CMK (cell line): ENCODE results near the gene PPM1D.
"Not testable (repeated sequence)": the region's sequence is repeated elsewhere in the genome, so short reads cannot be mapped to it uniquely, and the experiment has no call there.

ENCODE experiments used
- DNase-seq: peaks from one replicate; pipeline ENCODE4 v3.0.0-alpha.2; 2010; ENCODE audit warnings: low read depth

PPM1D gene

DNA sequence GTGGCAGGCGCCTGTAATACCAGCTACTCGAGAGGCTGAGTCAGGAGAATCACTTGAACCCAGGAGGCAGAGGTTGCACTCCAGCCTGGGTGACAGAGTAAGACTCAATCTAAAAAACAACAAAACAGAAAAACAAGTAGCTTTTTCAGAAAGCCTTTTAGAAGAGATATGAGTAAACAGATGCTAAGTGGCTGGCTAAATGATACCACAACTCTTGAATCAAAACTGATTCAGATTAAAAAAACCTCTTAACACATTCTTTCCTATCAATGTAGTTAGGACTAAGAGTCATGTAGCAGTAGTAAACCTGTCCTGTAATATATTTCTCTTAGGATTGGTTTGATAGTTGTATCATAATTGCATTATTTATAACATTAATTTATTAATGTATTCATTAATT lies 23.0 kb downstream of the PPM1D start:
- no peak for DNase-seq

DNA sequence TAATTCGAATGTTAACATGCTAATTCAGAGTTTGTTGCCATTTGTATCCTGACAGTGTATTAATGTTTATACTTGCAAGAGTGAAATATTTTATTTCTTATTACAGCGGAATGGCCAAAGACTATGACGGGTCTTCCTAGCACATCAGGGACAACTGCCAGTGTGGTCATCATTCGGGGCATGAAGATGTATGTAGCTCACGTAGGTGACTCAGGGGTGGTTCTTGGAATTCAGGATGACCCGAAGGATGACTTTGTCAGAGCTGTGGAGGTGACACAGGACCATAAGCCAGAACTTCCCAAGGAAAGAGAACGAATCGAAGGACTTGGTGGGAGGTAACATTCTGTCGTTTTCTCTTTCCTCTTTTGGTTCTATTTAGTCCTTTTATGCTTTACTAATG lies 23.4 kb downstream of the PPM1D start:
- DNase-seq, result no peak

DNA sequence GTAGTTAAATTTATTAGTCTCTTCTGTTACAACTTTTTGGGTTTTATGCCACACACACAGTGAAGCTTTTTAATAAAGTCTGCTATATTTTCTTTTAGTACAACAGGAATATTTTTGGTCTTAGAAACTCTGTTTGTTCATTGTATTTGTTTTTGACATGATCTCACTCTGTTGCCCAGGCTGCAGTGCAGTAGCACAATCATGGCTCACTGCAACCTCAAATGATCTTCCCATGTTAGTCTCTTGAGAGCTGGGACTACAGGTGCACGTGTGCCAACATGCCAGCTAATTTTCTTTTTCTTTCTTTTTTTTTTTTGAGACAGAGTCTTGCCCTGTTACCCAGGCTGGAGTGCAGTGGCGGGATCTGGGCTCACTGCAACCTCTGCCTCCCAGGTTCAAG lies 27.1 kb downstream of the PPM1D start:
- no peak for DNase-seq

DNA sequence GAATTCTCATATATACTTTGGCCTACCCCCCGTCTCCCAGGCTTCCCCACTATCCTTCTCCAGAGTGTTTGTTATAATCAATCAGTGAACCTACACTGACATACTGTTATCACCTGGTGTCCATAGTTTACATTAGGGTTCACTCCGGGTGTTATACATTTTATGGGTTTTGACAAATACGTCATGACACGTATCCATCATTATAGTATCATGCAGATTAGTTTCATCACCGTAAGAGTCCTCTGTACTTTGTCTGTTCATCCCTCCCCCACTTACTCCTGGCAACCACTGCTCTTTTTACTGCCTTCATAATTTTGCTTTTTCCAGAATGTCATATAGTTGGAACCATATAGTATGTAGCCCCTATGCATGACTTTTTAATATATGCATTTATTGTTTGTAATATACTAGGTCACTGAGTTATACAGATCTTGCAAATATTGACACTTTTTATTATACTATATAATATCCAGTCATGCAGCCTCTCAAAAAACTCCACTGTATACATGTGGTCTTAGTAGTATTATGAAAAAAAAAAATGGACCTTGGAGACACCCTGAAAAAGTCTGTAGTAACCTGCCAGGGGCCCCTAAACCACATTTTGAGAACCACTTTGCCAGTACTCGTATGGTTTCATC lies 28.4 kb downstream of the PPM1D start:
- no peak for DNase-seq

GRCh38 chr17:60629120-60629519 lies 29.1 kb downstream of the PPM1D start:
- no peak for DNase-seq

DNA sequence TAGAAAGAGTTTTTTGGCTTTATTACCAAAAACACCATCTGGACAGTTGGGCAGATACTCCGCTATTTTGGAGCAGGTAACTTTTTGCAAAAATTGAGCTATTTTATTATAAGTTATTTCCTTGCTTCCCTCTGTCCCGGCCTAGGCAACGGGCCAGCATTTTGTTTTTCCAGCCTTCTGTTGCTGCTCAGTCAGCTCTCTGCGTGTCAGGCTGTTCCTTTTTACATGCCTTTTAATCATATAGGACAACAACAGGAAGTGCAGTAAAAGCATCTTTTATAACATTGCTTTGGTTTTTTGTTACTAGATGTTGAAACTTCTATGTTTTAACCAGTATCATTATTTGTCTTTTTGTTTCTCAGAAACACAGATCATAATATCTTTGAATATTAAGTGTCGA lies 30.4 kb downstream of the PPM1D start:
- DNase-seq, result no peak

DNA sequence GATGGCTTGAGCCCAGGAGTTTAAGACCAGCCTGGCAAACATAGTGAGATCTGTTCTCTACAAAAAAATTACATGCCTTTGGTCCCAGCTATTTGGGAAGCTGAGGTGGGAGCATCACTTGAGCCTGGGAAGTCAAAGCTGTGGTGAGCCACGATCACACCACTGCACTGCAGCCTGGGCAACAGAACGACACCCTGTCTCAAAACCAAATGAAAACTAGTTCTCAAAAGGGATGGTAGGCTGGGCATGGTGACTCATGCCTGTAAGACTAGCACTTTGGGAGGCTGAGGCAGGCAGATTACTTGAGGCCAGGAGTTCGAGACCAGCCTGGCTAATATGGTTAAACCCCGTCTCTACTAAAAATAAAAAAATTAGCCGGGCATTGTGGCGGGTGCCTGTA lies 31.1 kb downstream of the PPM1D start:
- DNase-seq, result no peak

GRCh38 chr17:60637683-60638082 lies 37.7 kb downstream of the PPM1D start:
- no peak for DNase-seq

DNA sequence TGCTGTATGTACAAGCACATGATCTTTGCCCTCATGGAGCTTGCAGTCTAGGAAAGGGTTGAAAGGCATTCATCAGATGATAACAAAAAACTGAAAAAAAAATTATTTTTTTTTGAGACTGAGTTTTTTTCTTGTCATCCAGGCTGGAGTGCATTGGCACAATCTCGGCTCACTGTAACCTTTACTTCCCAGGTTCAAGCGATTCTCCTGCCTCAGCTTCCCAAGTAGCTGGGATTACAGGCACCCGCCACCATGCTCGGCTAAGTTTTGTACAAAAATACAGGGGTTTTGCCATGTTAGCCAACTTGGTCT lies 39.0 kb downstream of the PPM1D start:
- no peak for DNase-seq

- peak; percentile 11 for DNase-seq
Measured at GRCh38 chr17:60640503-60640902, 40.5 kb downstream of the PPM1D start.

- DNase-seq, result no peak
Measured at GRCh38 chr17:60641126-60641525, 41.1 kb downstream of the PPM1D start.

GRCh38 chr17:60641810-60642220 lies 41.8 kb downstream of the PPM1D start:
- DNase-seq, result peak; percentile 66

DNA sequence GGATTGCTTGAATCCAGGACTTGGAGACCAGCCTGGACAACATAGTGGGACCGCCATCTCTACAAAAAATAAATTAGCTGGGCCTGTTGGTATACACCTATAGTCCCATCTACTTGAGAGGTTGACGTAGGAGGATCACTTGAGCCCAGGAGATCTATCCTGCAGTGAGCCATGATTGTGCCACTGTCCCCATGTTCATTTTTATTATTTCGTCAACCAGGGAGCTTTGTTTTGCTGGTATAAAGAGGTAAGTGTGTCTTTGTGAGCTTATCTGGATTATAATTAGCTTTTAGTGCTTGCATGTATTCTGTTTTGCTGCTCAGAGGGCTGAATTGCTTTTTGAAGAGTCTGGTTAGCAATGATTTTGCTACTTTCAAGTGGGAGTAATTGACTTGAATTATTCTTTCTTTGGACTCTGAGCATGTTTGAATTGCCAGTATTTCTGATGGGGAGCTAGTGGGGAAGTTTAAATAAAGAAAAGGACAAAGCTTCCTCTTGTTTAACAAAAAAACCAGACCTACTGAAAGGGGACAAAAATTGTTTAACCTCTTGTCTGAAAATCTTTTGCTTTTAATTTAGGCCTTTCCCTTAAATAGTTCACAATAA lies 46.0 kb downstream of the PPM1D start:
- no peak for DNase-seq

DNA sequence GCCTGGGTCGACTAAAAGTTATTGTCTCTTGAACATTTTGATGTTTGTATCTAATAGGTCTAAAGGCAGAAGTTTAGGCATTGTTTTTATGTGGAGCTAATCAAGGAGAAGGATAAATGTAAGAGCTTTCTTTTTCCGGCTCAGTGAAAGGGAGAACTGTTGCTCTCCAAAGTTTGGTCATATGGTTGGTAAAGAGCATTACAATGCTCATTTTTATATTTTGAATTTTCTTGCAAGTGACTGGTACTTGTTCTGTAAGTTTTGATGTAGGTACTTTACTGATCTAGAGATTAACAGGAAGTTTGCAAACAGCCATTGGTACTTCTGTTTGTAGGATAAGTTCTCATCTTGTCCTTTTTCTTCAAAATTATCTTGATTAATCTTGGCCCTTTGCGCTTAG lies 46.7 kb downstream of the PPM1D start:
- DNase-seq, result no peak

DNA sequence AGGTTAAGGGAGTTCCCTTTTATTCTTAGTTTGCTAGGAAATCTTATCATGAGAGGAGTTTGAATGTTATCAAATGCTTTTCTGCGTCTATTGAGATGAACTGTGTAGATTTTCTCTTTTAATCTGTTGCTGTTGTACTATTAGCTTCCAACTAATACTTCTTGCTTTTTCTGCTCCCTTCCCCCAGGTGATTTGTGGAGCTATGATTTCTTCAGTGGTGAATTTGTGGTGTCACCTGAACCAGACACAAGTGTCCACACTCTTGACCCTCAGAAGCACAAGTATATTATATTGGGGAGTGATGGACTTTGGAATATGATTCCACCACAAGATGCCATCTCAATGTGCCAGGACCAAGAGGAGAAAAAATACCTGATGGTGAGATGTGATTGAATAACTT lies 47.7 kb downstream of the PPM1D start:
- no peak for DNase-seq

GRCh38 chr17:60652454-60653247 lies 52.7 kb downstream of the PPM1D start:
- peak; percentile 22 for DNase-seq

DNA sequence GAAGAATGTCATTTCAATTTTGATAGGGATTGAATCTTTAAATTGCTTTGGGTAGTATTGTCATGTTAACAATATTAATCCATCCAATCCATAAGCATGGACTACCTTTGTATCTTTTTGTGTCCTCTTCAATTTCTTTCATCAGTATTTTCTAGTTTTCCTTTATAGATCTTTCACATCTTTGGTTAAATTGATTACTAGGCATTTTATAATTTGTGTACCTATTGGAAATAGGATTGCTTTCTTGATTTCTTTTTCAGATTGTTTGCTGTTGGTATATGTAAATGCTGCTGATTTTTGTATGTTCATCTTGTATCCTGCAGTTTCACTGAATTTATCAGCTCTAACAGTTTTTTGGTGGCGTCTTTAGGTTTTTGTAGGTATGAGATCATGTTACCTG lies 53.6 kb downstream of the PPM1D start:
- DNase-seq, result no peak

GRCh38 chr17:60656499-60656898 lies 56.5 kb downstream of the PPM1D start:
- no peak for DNase-seq

- no peak for DNase-seq
Measured at GRCh38 chr17:60659156-60659555, 59.2 kb downstream of the PPM1D start.

GRCh38 chr17:60661489-60661888 lies 61.5 kb downstream of the PPM1D start:
- DNase-seq, result no peak

GRCh38 chr17:60664022-60664421 lies 64.0 kb downstream of the PPM1D start:
- DNase-seq, result no peak

DNA sequence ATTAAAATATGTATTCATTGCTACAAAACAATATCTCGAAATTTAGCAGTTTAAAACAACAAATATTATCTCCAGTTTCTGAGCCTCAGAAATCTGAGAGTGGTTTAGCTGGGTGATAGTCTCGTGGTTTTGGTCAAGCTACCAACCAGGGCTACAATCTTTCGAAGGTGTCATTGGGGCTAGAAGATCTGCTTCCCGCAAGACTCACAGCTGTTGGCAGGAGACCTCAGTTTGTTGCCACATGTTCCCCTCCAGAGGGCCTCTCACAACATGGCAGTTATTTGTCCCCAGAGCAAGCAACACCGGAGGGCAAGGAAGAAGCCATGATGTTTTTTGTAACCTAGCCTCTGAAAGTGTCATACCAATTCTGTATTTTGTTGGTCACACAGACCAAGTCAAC lies 65.6 kb downstream of the PPM1D start:
- no peak for DNase-seq

GRCh38 chr17:60668741-60669140 lies 68.7 kb downstream of the PPM1D start:
- not testable (repeated sequence) for DNase-seq

GRCh38 chr17:60671482-60671881 lies 71.5 kb downstream of the PPM1D start:
- DNase-seq, result no peak
